ENCODE measurements around the gene ANLN.

Gene ANLN

GRCh38 chr7:36420307-36420706 is 30.6 kb downstream of the ANLN start:
- H3K27ac ChIP-seq (ENCODE audit: poor library complexity, severe bottlenecking), result no peak overlapping the region
- ATAC-seq (ENCODE audit: low read depth), result no peak
- no peak for TF ChIP-seq CTCF (IDR thresholded peaks at IDR 0.05; ENCODE audit: poor library complexity, severe bottlenecking)
- peaks cover 2% of the 10 kb centered on the region for H3K9me3 ChIP-seq (ENCODE audit: severe bottlenecking)
- H3K36me3 ChIP-seq (ENCODE audit: low read depth), result peaks cover 98% of the 10 kb centered on the region
- no peaks in the 10 kb centered on the region for H3K27me3 ChIP-seq (ENCODE audit: insufficient read depth, poor library complexity, severe bottlenecking)
- no peaks in the 10 kb centered on the region for H3K4me1 ChIP-seq (ENCODE audit: insufficient read depth, poor library complexity, severe bottlenecking)
- H3K4me3 ChIP-seq (ENCODE audit: severe bottlenecking), result no peak overlapping the region
- DNase-seq (ENCODE audit: low spot score), result no peak

DNA sequence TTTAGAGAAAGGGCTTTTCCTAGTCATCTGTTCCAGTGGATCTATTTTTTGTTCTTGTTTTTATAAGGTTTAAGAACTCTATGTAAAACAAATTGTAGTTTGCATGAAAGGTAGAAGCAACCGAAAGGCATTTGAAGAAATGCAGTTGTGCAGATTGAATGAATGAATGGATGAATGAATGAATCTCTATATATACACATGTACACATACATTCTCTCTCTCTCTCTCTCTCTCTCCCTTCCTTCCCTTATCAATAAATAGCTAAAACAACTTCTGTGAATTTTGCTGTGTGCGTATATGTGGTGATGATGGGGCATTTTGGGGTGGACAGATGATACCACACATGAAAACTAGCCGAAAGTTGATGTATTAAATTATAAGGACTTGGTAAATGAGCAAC is 32.4 kb downstream of the ANLN start:
- ATAC-seq (ENCODE audit: low read depth) (no peak), DNase-seq (ENCODE audit: low spot score) (no peak)
- no peak overlapping the region for H3K27ac ChIP-seq (ENCODE audit: poor library complexity, severe bottlenecking)
- H3K36me3 ChIP-seq (ENCODE audit: low read depth), result peaks cover 98% of the 10 kb centered on the region
- no peaks in the 10 kb centered on the region for H3K27me3 ChIP-seq (ENCODE audit: insufficient read depth, poor library complexity, severe bottlenecking)
- no peak overlapping the region for H3K4me3 ChIP-seq (ENCODE audit: severe bottlenecking)
- TF ChIP-seq CTCF (IDR thresholded peaks at IDR 0.05; ENCODE audit: poor library complexity, severe bottlenecking), result no peak
- no peaks in the 10 kb centered on the region for H3K4me1 ChIP-seq (ENCODE audit: insufficient read depth, poor library complexity, severe bottlenecking)
- H3K9me3 ChIP-seq (ENCODE audit: severe bottlenecking), result peaks cover 2% of the 10 kb centered on the region

- no peak for TF ChIP-seq CTCF (IDR thresholded peaks at IDR 0.05; ENCODE audit: poor library complexity, severe bottlenecking)
- no peak overlapping the region for H3K27ac ChIP-seq (ENCODE audit: poor library complexity, severe bottlenecking)
- no peak overlapping the region for H3K4me3 ChIP-seq (ENCODE audit: severe bottlenecking)
- no peak for ATAC-seq (ENCODE audit: low read depth)
- H3K9me3 ChIP-seq (ENCODE audit: severe bottlenecking), result peaks cover 2% of the 10 kb centered on the region
- no peaks in the 10 kb centered on the region for H3K4me1 ChIP-seq (ENCODE audit: insufficient read depth, poor library complexity, severe bottlenecking)
- H3K36me3 ChIP-seq (ENCODE audit: low read depth), result peaks cover 100% of the 10 kb centered on the region
- DNase-seq (ENCODE audit: low spot score), result no peak
- no peaks in the 10 kb centered on the region for H3K27me3 ChIP-seq (ENCODE audit: insufficient read depth, poor library complexity, severe bottlenecking)
Observed at GRCh38 chr7:36423633-36424032, 34.0 kb downstream of the ANLN start.

- no peak overlapping the region for H3K27ac ChIP-seq (ENCODE audit: poor library complexity, severe bottlenecking)
- H3K4me3 ChIP-seq (ENCODE audit: severe bottlenecking), result no peak overlapping the region
- TF ChIP-seq CTCF (IDR thresholded peaks at IDR 0.05; ENCODE audit: poor library complexity, severe bottlenecking), result no peak
- DNase-seq (ENCODE audit: low spot score) (no peak), ATAC-seq (ENCODE audit: low read depth) (no peak)
- H3K36me3 ChIP-seq (ENCODE audit: low read depth), result peaks cover 97% of the 10 kb centered on the region
- H3K27me3 ChIP-seq (ENCODE audit: insufficient read depth, poor library complexity, severe bottlenecking), result no peaks in the 10 kb centered on the region
- no peaks in the 10 kb centered on the region for H3K9me3 ChIP-seq (ENCODE audit: severe bottlenecking)
- no peaks in the 10 kb centered on the region for H3K4me1 ChIP-seq (ENCODE audit: insufficient read depth, poor library complexity, severe bottlenecking)
Observed at GRCh38 chr7:36430186-36430585, 40.5 kb downstream of the ANLN start.

- no peak for TF ChIP-seq CTCF (IDR thresholded peaks at IDR 0.05; ENCODE audit: poor library complexity, severe bottlenecking)
- no peak overlapping the region for H3K27ac ChIP-seq (ENCODE audit: poor library complexity, severe bottlenecking)
- H3K36me3 ChIP-seq (ENCODE audit: low read depth), result peaks cover 95% of the 10 kb centered on the region
- H3K27me3 ChIP-seq (ENCODE audit: insufficient read depth, poor library complexity, severe bottlenecking), result no peaks in the 10 kb centered on the region
- H3K4me1 ChIP-seq (ENCODE audit: insufficient read depth, poor library complexity, severe bottlenecking), result no peaks in the 10 kb centered on the region
- ATAC-seq (ENCODE audit: low read depth) (no peak), DNase-seq (ENCODE audit: low spot score) (no peak)
- no peaks in the 10 kb centered on the region for H3K9me3 ChIP-seq (ENCODE audit: severe bottlenecking)
- no peak overlapping the region for H3K4me3 ChIP-seq (ENCODE audit: severe bottlenecking)
Observed at GRCh38 chr7:36430881-36431280, 41.2 kb downstream of the ANLN start.

Data from RWPE2 (cell line).